HCEC 1CT (cell line): Measurements from ENCODE around the gene ZNF605.
A peak's percentile ranks its signal among the peaks of the same experiment; 100 is the strongest.
"Not testable (repeated sequence)": the region's sequence is repeated elsewhere in the genome, so short reads cannot be mapped to it uniquely, and the experiment has no call there.

ENCODE experiments used
- DNase-seq: peaks from one replicate; pipeline ENCODE4 v3.0.0-alpha.2; 2017

ZNF605 gene

GRCh38 chr12:132904718-132905328 lies 51.3 kb downstream of the ZNF605 start:
- DNase-seq: no peak

DNA sequence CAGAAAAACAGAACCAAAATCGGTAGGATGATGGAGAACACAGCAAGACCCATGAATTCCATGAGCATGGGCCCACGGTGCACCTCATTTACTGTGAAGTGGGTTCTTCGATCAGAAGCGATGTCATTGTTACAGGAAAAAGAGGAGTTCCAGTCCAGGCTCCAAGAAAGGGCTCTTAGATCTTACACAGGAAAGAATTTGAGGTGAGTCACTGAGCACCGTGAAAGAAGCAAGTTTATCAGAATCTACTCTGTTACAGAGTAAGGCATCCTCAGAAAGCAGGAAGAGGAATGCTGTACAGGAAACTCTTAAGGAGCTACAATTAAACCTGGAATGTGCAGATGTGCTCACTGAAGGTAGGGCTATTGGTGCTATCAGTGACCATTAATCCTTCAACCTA lies 57.1 kb downstream of the ZNF605 start:
- DNase-seq: no peak

DNA sequence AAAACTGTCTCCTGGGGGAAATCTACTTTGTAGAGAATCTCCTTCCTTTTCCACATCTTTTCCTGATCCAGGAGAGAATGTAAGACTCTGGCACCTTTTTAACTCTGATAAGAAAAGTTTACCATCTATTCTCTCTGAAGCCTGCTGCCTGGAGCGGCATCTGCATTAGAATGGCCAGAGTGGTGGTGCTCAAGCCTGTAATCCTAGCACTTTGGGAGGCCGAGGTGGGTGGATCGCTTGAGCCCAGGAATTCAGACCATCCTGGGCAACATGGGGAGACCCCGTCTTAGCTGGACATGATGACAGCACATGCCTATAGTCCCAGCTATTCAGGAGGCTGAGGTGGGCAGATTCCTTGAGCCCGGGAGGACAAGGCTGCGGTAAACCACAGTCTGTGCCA lies 67.3 kb downstream of the ZNF605 start:
- no peak for DNase-seq

DNA sequence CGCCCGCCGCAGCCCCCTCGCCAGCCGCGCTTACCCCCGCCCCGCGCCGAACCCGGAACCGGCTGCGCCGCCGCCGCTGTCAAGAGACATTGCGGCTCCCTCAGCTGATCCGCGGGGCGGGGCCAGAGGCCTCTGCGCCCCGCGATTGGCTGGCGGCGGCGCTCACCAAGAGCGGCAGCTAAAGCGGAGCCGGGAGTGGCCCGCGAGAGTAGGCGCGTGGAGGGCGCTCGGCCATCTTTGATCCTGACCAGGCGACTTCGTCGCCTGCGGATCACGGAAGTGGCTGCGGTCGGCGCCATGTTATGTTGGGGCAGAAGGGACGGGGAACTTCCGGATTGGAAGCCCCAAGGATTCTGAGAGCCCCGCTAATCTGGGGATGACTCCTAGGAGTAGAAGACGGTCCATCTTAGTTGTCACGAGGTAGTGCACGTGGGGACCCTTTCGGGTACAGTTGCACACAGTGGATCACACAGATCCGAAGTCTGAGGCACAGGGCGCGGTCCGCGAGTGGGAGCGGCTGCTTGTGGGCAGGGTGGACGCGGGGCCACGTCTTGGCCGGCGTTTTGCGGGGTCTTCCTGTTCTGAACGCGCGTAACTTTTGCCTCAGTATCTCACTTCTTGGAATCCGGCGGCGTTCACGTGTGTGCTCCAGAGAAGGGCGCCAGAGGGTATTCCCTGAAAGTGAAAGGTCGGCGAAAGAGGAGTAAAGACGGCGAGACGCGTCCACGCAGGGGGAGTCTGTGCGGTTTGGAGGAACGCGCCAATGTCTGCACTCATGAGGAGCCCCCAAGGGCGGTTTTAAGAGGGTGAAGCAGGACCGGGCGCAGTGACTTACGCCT lies 68.4 kb downstream of the ZNF605 start, which contains the start of gene CHFR:
CHFR (minus strand) TSS at position 93 of the 839 bp plus-strand sequence. CDS start 277 bp downstream, outside the sequence.
- peak; percentile 97 for DNase-seq

GRCh38 chr12:132886529-132887477 lies 69.3 kb downstream of the ZNF605 start:
- no peak for DNase-seq

- DNase-seq: peak; percentile 77
Measured at GRCh38 chr12:132881818-132882217, 74.3 kb downstream of the ZNF605 start.

DNA sequence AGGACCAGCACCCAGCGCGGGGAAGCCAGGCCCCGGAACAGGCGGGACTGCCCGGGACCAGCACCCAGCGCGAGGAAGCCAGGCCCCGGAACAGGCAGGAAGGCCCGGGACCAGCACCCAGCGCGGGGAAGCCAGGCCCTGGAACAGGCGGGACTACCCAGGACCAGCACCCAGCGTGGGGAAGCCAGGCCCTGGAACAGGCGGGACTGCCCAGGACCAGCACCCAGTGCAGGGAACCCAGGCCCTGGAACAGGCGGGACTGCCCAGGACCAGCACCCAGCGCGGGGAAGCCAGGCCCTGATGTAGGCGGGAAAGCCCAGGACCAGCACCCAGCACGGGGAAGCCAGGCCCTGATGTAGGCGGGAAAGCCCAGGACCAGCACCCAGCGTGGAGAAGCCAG lies 81.5 kb downstream of the ZNF605 start:
- DNase-seq: not testable (repeated sequence)

- DNase-seq: no peak
Measured at GRCh38 chr12:132874175-132874574, 81.9 kb downstream of the ZNF605 start.

GRCh38 chr12:132873724-132874123 lies 82.4 kb downstream of the ZNF605 start:
- DNase-seq: no peak

DNA sequence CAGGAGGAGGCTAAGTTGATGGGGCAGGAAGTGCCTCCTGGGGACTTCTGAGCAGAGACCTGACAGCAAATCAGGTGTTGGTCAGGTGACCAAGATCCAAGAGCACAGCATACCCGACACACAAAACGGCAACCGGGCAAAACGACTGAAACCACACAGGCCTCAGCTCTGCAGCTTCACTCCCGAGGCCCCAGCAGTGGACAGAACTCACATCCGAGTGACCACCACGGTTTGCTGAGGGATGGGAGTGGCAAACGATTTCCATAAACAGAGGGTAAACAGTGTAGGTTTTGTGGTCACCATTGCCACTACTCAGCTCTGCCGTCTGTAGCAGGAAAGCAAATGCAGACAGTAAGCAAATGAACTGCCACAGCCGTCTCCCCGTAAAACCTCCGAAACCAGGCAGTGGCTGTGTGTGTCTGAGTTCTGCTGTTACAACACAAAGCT lies 83.1 kb downstream of the ZNF605 start:
- no peak for DNase-seq

DNA sequence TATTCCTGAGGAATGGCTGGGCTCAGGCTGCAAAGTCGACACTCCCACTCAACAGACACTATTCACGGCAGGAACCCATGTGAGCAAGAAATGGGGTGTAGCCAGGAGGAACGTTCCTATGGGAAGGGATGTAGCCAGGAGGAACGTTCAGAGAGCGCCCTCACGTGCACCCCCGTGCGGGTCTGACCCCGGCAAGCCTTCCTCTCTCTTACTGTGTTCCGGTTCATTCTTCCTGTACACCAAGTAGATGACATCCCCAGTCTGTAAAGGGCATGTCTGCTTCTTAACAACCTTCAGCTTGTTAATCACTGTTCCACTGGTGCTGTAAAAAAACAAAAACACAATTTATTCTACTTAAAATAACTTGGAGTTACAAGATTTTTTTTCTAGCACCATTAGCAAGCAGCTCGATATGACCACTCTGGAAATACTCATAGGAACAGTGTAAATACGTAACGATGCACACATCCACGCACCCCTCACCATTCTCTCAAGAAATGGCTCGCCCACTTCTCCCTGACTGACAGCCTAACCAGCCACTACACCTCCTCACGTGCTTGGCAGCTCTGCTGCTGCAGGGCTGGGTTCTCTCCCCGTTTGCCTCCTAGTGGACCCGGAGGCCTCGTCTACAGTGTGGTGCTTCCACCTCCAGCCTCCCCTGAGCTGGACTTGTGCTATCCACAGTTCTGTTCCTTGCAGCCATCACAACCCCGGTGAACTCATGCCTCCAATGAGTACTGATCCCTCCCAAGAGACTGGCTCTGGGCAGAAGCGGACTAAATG lies 83.8 kb downstream of the ZNF605 start:
- DNase-seq: no peak

DNA sequence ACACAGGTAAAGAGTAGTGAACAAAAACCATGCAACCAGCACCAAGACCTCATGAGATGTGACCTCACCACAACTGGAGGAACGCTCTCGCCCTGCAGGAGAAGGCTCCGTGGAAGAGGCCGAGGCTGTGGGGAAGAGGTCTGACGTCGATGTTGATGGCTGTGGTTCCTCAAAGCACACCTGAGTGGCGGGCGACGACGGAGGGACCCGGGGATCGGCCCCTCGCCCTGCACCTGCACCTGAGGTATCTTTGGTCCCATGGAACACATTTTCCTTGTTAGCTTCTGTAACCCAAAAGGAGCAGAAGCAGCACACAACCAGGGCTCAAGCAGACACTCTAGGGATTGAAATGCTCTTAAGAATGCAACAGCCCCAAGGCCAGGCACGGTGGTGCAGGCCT lies 86.6 kb downstream of the ZNF605 start:
- no peak for DNase-seq
